Esophagus muscularis mucosa (tissue), 4 donors: Measurements from ENCODE around the gene SNX14. TPM values are rescaled to one million over a fixed set of nuclear protein-coding genes. Genes with fewer than 3 reads are reported as not detected.

ENCODE experiments used
- DNase-seq: peaks from one replicate; pipeline ENCODE4 v3.0.0-alpha.2; 2017; ENCODE audit errors: extremely low spot score
- H3K27ac ChIP-seq, 4 donors: fragments of 200-600 bp; sonication (generic); replicated peaks in 1 of 4; 1 replicate in 3 of 4; 2 replicates in 1 of 4; pipeline ENCODE4 v1.5.1; 2016 to 2019; ENCODE audit warnings: mild to moderate bottlenecking in 1 of 4
- H3K27me3 ChIP-seq, 4 donors: fragments of 200-600 bp; sonication (generic); one replicate each; pipeline versions ENCODE4 v1.5.1 to v1.6.0; 2016 to 2019
- H3K36me3 ChIP-seq, 4 donors: fragments of 200-600 bp; sonication (generic); one replicate each; pipeline ENCODE4 v1.5.1; 2016 to 2019
- H3K4me1 ChIP-seq, 4 donors: fragments of 200-600 bp; sonication (generic); one replicate each; pipeline ENCODE4 v1.5.1; 2016 to 2019
- H3K4me3 ChIP-seq, 4 donors: fragments of 200-600 bp; sonication (generic); 1 replicate in 2 of 4; 2 replicates in 2 of 4; pipeline ENCODE4 v1.5.1; 2016 to 2019; ENCODE audit warnings: mild to moderate bottlenecking in 4 of 4, moderate library complexity in 1 of 4
- H3K9me3 ChIP-seq, 4 donors: fragments of 200-600 bp; sonication (generic); 1 replicate in 3 of 4; 2 replicates in 1 of 4; pipeline ENCODE4 v1.5.1; 2016 to 2019
- EP300 ChIP-seq: sonication (generic); formaldehyde crosslinking; IDR thresholded peaks from one replicate; pipeline ENCODE4 v1.6.1; 2017; ENCODE audit warnings: antibody characterized with exemption
- POLR2A ChIP-seq: fragments of 450-650 bp; IDR thresholded peaks from one replicate; pipeline ENCODE4 v1.6.1; 2017; ENCODE audit warnings: antibody characterized with exemption, moderate library complexity, mild to moderate bottlenecking, low read depth
- POLR2AphosphoS5 ChIP-seq, 2 donors: sonication (generic); formaldehyde crosslinking; IDR thresholded peaks; one replicate each; pipeline ENCODE4 v1.6.1; 2017; ENCODE audit warnings: antibody characterized with exemption in 2 of 2
- WGBS: methylation state at CpG from one replicate; pipeline ENCODE4 v1.1.5; 2018; 5-methylcytosine and 5-hydroxymethylcytosine counted together
- intact Hi-C: fragments of 100-400 bp; cut with DNase I; formaldehyde crosslinking; loops from one replicate; pipeline ENCODE4 v1.15.1; 2023
- total RNA-seq, 4 donors: library from RNA; depleted of rRNA; stranded (reverse); fragments of >200 nt; gene quantifications; one replicate each; pipeline versions ENCODE4 v1.1.0 to v1.2.1, GENCODE V29; 2016
- TF ChIP-seq, protein P1 (sequence below), 3 experiments: fragments of 200-600 bp in 2 of 3; fragments of 450-650 bp in 1 of 3; sonication (generic) in 2 of 3; IDR thresholded peaks; one replicate each; pipeline ENCODE4 v1.5.1; 2017 to 2019; ENCODE audit warnings: antibody characterized with exemption in 3 of 3, mild to moderate bottlenecking in 2 of 3, moderate library complexity in 1 of 3

Gene SNX14
- total RNA-seq, 4 donors from 2014 or later = 39.6 to 60.6 (median 41.5) TPM

DNA sequence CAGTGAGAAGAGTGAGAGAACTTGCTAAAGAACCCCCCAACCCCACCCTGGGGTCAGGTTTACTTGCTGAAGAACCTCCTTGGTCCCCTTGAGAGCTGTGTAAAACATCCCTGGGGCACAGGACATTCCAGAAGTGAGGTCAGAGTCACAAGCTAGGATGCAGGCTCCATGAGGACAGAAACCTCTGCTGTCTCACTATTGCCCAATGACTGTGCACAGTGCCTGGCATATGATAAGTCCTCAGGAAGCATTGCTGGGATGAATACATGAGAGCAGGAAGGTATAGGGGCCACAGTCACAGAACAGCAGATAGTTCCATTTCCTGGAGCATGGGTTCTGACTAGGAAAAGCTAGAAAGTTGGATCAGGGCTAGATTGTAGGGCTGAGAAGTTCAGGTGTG is 125.3 kb downstream of the SNX14 start:
- H3K9me3 ChIP-seq = no peaks in the 10 kb centered on the region
- peaks cover 0 to 15% (median 7%) of the 10 kb centered on the region in 4 donors for H3K4me1 ChIP-seq
- no peak overlapping the region for H3K4me3 ChIP-seq
- no peak overlapping the region for H3K27ac ChIP-seq
- no peak for DNase-seq
- intact Hi-C loops = no loop called here
- TF ChIP-seq EP300 (no peak), POLR2AphosphoS5 (IDR thresholded peaks at IDR 0.05) (no peak), POLR2A (no peak)
- TF ChIP-seq, protein P1, sequence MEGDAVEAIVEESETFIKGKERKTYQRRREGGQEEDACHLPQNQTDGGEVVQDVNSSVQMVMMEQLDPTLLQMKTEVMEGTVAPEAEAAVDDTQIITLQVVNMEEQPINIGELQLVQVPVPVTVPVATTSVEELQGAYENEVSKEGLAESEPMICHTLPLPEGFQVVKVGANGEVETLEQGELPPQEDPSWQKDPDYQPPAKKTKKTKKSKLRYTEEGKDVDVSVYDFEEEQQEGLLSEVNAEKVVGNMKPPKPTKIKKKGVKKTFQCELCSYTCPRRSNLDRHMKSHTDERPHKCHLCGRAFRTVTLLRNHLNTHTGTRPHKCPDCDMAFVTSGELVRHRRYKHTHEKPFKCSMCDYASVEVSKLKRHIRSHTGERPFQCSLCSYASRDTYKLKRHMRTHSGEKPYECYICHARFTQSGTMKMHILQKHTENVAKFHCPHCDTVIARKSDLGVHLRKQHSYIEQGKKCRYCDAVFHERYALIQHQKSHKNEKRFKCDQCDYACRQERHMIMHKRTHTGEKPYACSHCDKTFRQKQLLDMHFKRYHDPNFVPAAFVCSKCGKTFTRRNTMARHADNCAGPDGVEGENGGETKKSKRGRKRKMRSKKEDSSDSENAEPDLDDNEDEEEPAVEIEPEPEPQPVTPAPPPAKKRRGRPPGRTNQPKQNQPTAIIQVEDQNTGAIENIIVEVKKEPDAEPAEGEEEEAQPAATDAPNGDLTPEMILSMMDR (IDR thresholded peaks at IDR 0.05) = no peak
- no peaks in the 10 kb centered on the region for H3K27me3 ChIP-seq
- peaks cover 0 to 9% (median 0%) of the 10 kb centered on the region in 4 donors for H3K36me3 ChIP-seq

DNA sequence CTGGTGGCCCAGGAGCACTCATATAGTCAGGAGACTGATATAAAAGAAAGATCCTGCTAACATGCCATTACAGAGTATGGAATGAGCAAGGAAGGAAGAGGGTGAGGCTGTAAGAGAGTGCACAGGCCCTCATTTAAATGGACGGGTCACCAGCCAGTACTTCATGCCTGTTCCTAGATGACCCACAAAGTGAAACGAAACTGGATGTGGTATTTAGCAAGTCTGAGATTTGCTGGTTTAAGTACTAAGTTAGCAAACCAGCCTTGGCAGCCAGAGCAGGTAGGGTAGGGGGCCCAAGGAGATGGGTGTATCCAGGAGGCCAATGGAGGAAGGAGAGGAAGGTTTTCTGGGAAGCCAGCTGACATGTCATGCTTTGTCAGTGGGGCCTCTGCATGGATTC is 127.9 kb downstream of the SNX14 start:
- WGBS = 88% methylated on average over 2 of the region's 2 CpGs
- no peak for TF ChIP-seq EP300
- TF ChIP-seq, protein P1 (IDR thresholded peaks at IDR 0.05) = no peak
- TF ChIP-seq POLR2A = no peak
- Histone ChIP-seq H3K4me1 (peaks cover 13 to 37% (median 26%) of the 10 kb centered on the region in 4 donors), H3K27me3 (no peaks in the 10 kb centered on the region), H3K4me3 (no peak overlapping the region), H3K9me3 (no peaks in the 10 kb centered on the region), H3K27ac (no peak overlapping the region), H3K36me3 (peaks cover 0 to 9% (median 0%) of the 10 kb centered on the region in 4 donors)
- peak; percentile 37 for DNase-seq
- intact Hi-C loops = no loop called here

DNA sequence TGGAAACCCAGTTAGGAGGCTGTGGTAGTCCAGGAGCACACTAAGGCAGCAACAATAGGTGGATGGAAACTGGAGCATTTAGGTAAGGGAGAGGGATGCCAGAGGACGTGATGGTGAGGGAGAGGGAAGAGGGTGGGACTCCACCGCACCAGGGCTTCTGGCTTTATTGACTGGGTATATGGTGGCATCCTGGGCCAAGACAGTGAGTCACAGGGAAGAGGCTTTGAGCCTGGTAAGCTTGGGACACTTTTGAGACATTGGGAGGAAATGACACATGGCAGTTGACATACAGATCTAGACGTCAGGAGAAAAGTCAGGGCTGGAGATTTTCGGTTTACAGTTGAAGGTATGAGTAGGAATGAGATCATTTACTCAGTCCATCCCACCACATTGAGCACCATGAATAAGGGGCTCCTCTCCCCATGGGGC is 128.9 kb downstream of the SNX14 start:
- Histone ChIP-seq H3K27ac (peak overlapping the region in 3 of 4 donors; percentile 36 to 50 (median 36)), H3K4me1 (peaks cover 21 to 47% (median 36%) of the 10 kb centered on the region in 4 donors), H3K27me3 (no peaks in the 10 kb centered on the region), H3K4me3 (no peak overlapping the region), H3K9me3 (no peaks in the 10 kb centered on the region), H3K36me3 (peaks cover 0 to 9% (median 0%) of the 10 kb centered on the region in 4 donors)
- peak in 1 of 2 donors; percentile 1 for TF ChIP-seq POLR2AphosphoS5 (IDR thresholded peaks at IDR 0.05)
- TF ChIP-seq, protein P1 (IDR thresholded peaks at IDR 0.05) = no peak
- 58% methylated on average over 4 of the region's 4 CpGs for WGBS
- intact Hi-C loops = no loop called here
- peak; percentile 70 for DNase-seq

DNA sequence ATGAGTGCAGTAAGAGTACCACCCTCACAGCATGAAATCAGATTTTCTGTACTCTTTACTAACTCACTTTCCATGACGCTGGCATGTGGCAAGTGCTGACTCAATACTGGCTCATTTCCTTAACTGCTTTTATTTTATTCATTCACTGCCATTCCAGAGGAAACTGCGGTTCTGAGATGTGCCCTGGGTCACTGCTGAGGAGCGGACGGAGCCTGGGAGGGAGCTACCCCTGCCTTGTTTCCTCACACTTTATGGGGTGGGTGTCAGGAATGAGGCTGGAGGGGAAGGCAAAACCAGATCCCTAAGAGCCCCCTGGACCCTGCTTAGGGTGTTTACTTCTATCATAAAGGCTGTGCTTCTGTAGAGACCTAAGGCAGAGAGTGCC is 129.4 kb downstream of the SNX14 start:
- 23% methylated on average over 4 of the region's 4 CpGs for WGBS
- Histone ChIP-seq H3K4me1 (peaks cover 21 to 52% (median 40%) of the 10 kb centered on the region in 4 donors), H3K27ac (peak overlapping the region in 3 of 4 donors; percentile 36 to 50 (median 36)), H3K9me3 (no peaks in the 10 kb centered on the region), H3K4me3 (no peak overlapping the region), H3K36me3 (peaks cover 0 to 9% (median 0%) of the 10 kb centered on the region in 4 donors), H3K27me3 (no peaks in the 10 kb centered on the region)
- DNase-seq = peak; percentile 81
- TF ChIP-seq POLR2A (no peak), POLR2AphosphoS5 (IDR thresholded peaks at IDR 0.05) (peak; percentile 30 to 46)
- intact Hi-C loops = no loop called here

DNA sequence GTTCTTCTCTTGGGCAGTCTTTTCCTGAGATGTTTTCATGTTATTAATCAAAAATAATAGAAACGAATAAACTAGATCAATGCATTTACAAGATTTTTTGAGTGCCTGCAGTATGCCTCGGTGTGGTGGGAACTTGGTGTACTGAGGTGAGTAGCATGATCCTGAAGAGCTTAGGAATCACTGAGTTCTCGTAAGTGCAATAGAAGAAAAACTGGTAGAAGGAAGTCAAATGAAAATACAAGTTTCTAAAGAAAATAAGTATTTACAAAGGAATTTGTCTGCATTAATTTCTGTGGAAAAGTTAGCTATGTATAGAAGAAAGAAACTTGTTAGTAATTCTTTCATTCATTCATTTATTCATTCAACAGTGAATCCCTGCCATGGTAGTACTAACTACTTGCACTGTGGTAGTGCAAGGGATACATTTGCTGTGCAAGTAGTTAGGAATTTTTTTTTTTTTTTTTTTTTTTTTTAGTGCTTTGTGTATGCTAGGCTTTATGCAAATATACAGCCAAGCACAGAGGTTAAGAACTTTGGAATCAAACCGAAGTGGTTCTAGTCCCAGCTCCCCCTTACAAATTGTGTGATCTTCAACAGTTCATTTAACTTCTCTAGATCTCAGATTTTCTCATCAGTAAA is 129.9 kb downstream of the SNX14 start:
- Histone ChIP-seq H3K9me3 (no peaks in the 10 kb centered on the region), H3K27me3 (no peaks in the 10 kb centered on the region), H3K4me3 (no peak overlapping the region), H3K27ac (no peak overlapping the region), H3K36me3 (peaks cover 0 to 9% (median 0%) of the 10 kb centered on the region in 4 donors), H3K4me1 (peaks cover 21 to 57% (median 45%) of the 10 kb centered on the region in 4 donors)
- TF ChIP-seq POLR2AphosphoS5 (IDR thresholded peaks at IDR 0.05) = no peak
- no peak for TF ChIP-seq POLR2A
- TF ChIP-seq, protein P1 (IDR thresholded peaks at IDR 0.05) = no peak
- no peak for TF ChIP-seq EP300
- intact Hi-C loops = no loop called here
- WGBS = 86% methylated on average over 4 of the region's 4 CpGs
- no peak for DNase-seq
